DND-41 (cell line): ENCODE results near the gene LRRFIP2.

ENCODE experiments used
- ATAC-seq: fragments of 200-7000 bp; cut with Tn5 transposase; 3 replicates; pipeline ENCODE4 v1.9.1; 2021; ENCODE audit warnings: low read depth; ENCODE audit not compliant: insufficient read depth
- DNase-seq: peaks from one replicate; pipeline ENCODE4 v3.0.0-alpha.2; 2020
- H2AFZ ChIP-seq: 2 replicates; pipeline ENCODE4 v1.6.0; 2012; ENCODE audit warnings: low read depth, low read length
- H3K27ac ChIP-seq: 2 replicates; pipeline ENCODE4 v1.5.1; 2012; ENCODE audit warnings: low read length, inconsistent platforms
- H3K27me3 ChIP-seq: fragments of 200-600 bp; sonication (generic); 2 replicates; pipeline ENCODE4 v1.6.0; 2012; ENCODE audit warnings: low read length, mild to moderate bottlenecking, inconsistent platforms; ENCODE audit not compliant: insufficient read depth, poor library complexity
- H3K36me3 ChIP-seq: 2 replicates; pipeline ENCODE4 v1.5.1; 2012; ENCODE audit warnings: low read length, inconsistent platforms; ENCODE audit not compliant: insufficient read depth
- H3K4me1 ChIP-seq: 2 replicates; pipeline ENCODE4 v1.5.1; 2012; ENCODE audit warnings: mild to moderate bottlenecking, low read length; ENCODE audit not compliant: insufficient read depth
- H3K4me2 ChIP-seq: 2 replicates; pipeline ENCODE4 v1.6.0; 2012; ENCODE audit warnings: mild to moderate bottlenecking, moderate library complexity, low read length, inconsistent platforms; ENCODE audit not compliant: insufficient read depth
- H3K4me3 ChIP-seq, 2 experiments: fragments of 200-600 bp in 1 of 2; shearing (Covaris generic) in 1 of 2; 2 replicates each; pipeline ENCODE4 v1.5.1; 2012 to 2016; ENCODE audit warnings: inconsistent platforms in 2 of 2, low read length in 2 of 2, mild to moderate bottlenecking in 2 of 2, low read depth in 1 of 2, moderate library complexity in 1 of 2
- H3K79me2 ChIP-seq: 2 replicates; pipeline ENCODE4 v1.6.0; 2012; ENCODE audit warnings: low read length, inconsistent platforms; ENCODE audit not compliant: insufficient read depth
- H3K9ac ChIP-seq: 2 replicates; pipeline ENCODE4 v1.6.0; 2012; ENCODE audit warnings: low read depth, mild to moderate bottlenecking, inconsistent platforms, low read length, moderate library complexity
- H3K9me3 ChIP-seq: 2 replicates; pipeline ENCODE4 v1.5.1; 2012; ENCODE audit warnings: low read length, moderate library complexity, mild to moderate bottlenecking, inconsistent platforms; ENCODE audit not compliant: insufficient read depth, severe bottlenecking
- H4K20me1 ChIP-seq: 2 replicates; pipeline ENCODE4 v1.6.0; 2012; ENCODE audit warnings: low read length; ENCODE audit not compliant: insufficient read depth
- CTCF ChIP-seq: IDR thresholded peaks from 2 replicates; pipeline ENCODE4 v1.5.1; 2012; ENCODE audit warnings: borderline replicate concordance, low read length, moderate library complexity, mild to moderate bottlenecking; ENCODE audit not compliant: poor library complexity, severe bottlenecking; ENCODE audit errors: extremely low read depth
- EZH2 ChIP-seq: IDR thresholded peaks from 3 replicates; pipeline ENCODE4 v1.6.1; 2012; ENCODE audit warnings: borderline replicate concordance, low read depth, mild to moderate bottlenecking, moderate library complexity, low read length, inconsistent platforms; ENCODE audit not compliant: severe bottlenecking

Gene LRRFIP2

GRCh38 chr3:37183976-37184375 lies 9.6 kb upstream of the LRRFIP2 start:
- H3K79me2 ChIP-seq = peaks cover 14% of the 10 kb centered on the region
- ATAC-seq (no peak), DNase-seq (no peak)
- H3K27me3 ChIP-seq = no peaks in the 10 kb centered on the region
- no peak overlapping the region for H2AFZ ChIP-seq
- no peaks in the 10 kb centered on the region; the same call in 1 of the 2 replicates for H4K20me1 ChIP-seq
- no peak overlapping the region for H3K27ac ChIP-seq
- no peak overlapping the region for H3K4me3 ChIP-seq
- no peaks in the 10 kb centered on the region for H3K9me3 ChIP-seq
- H3K4me1 ChIP-seq = no peaks in the 10 kb centered on the region
- no peak overlapping the region for H3K9ac ChIP-seq
- TF ChIP-seq EZH2 (no peak), CTCF (no peak)
- no peak overlapping the region for H3K4me2 ChIP-seq
- no peaks in the 10 kb centered on the region for H3K36me3 ChIP-seq

- no peaks in the 10 kb centered on the region for H3K36me3 ChIP-seq
- H4K20me1 ChIP-seq = no peaks in the 10 kb centered on the region; the same call in 1 of the 2 replicates
- no peak for DNase-seq
- H3K4me2 ChIP-seq = no peak overlapping the region
- no peak overlapping the region for H3K4me3 ChIP-seq
- H2AFZ ChIP-seq = no peak overlapping the region
- ATAC-seq = no peak
- peaks cover 2% of the 10 kb centered on the region for H3K4me1 ChIP-seq
- peaks cover 17% of the 10 kb centered on the region for H3K79me2 ChIP-seq
- no peak overlapping the region for H3K27ac ChIP-seq
- H3K9me3 ChIP-seq = no peaks in the 10 kb centered on the region
- no peaks in the 10 kb centered on the region for H3K27me3 ChIP-seq
- H3K9ac ChIP-seq = no peak overlapping the region
- TF ChIP-seq EZH2 (no peak), CTCF (no peak)
Measured at GRCh38 chr3:37183375-37183831, 9.0 kb upstream of the LRRFIP2 start.

GRCh38 chr3:37182816-37183215 lies 8.4 kb upstream of the LRRFIP2 start:
- Histone ChIP-seq H3K4me3 (no peak overlapping the region), H3K4me2 (no peak overlapping the region), H3K79me2 (peaks cover 23% of the 10 kb centered on the region), H3K36me3 (no peaks in the 10 kb centered on the region), H4K20me1 (no peaks in the 10 kb centered on the region; the same call in 1 of the 2 replicates), H3K4me1 (peaks cover 8% of the 10 kb centered on the region), H3K9me3 (no peaks in the 10 kb centered on the region), H2AFZ (no peak overlapping the region), H3K9ac (no peak overlapping the region), H3K27ac (no peak overlapping the region), H3K27me3 (no peaks in the 10 kb centered on the region)
- DNase-seq (no peak), ATAC-seq (no peak)
- TF ChIP-seq EZH2 = no peak
- TF ChIP-seq CTCF = no peak

- no peak for ATAC-seq
Measured at GRCh38 chr3:37181756-37182155, 7.4 kb upstream of the LRRFIP2 start.

More at GRCh38 chr3:37181756-37182155, 7.4 kb upstream of the LRRFIP2 start:
- no peak overlapping the region for H3K4me2 ChIP-seq
- H3K4me1 ChIP-seq = peaks cover 18% of the 10 kb centered on the region
- no peak overlapping the region for H3K27ac ChIP-seq
- no peak overlapping the region for H3K9ac ChIP-seq
- TF ChIP-seq CTCF (no peak), EZH2 (no peak)
- H2AFZ ChIP-seq = no peak overlapping the region
- no peaks in the 10 kb centered on the region; the same call in 1 of the 2 replicates for H4K20me1 ChIP-seq
- H3K9me3 ChIP-seq = no peaks in the 10 kb centered on the region
- no peaks in the 10 kb centered on the region for H3K27me3 ChIP-seq
- no peaks in the 10 kb centered on the region for H3K36me3 ChIP-seq
- H3K79me2 ChIP-seq = peaks cover 33% of the 10 kb centered on the region
- no peak overlapping the region for H3K4me3 ChIP-seq
- no peak for DNase-seq
